Esophagus muscularis mucosa (tissue), 4 donors: ENCODE data around the gene NEB. TPM values are rescaled to one million over a fixed set of nuclear protein-coding genes. Genes with fewer than 3 reads are reported as not detected.
"Not testable (repeated sequence)": the region's sequence is repeated elsewhere in the genome, so short reads cannot be mapped to it uniquely, and the experiment has no call there.

ENCODE experiments used
- DNase-seq: peaks from one replicate; pipeline ENCODE4 v3.0.0-alpha.2; 2017; ENCODE audit errors: extremely low spot score
- H3K27ac ChIP-seq, 4 donors: fragments of 200-600 bp; sonication (generic); replicated peaks in 1 of 4; 1 replicate in 3 of 4; 2 replicates in 1 of 4; pipeline ENCODE4 v1.5.1; 2016 to 2019; ENCODE audit warnings: mild to moderate bottlenecking in 1 of 4
- H3K27me3 ChIP-seq, 4 donors: fragments of 200-600 bp; sonication (generic); one replicate each; pipeline versions ENCODE4 v1.5.1 to v1.6.0; 2016 to 2019
- H3K36me3 ChIP-seq, 4 donors: fragments of 200-600 bp; sonication (generic); one replicate each; pipeline ENCODE4 v1.5.1; 2016 to 2019
- H3K4me1 ChIP-seq, 4 donors: fragments of 200-600 bp; sonication (generic); one replicate each; pipeline ENCODE4 v1.5.1; 2016 to 2019
- H3K4me3 ChIP-seq, 4 donors: fragments of 200-600 bp; sonication (generic); 1 replicate in 2 of 4; 2 replicates in 2 of 4; pipeline ENCODE4 v1.5.1; 2016 to 2019; ENCODE audit warnings: mild to moderate bottlenecking in 4 of 4, moderate library complexity in 1 of 4
- H3K9me3 ChIP-seq, 4 donors: fragments of 200-600 bp; sonication (generic); 1 replicate in 3 of 4; 2 replicates in 1 of 4; pipeline ENCODE4 v1.5.1; 2016 to 2019
- CTCF ChIP-seq, 3 experiments: fragments of 200-600 bp in 2 of 3; fragments of 450-650 bp in 1 of 3; sonication (generic) in 2 of 3; IDR thresholded peaks; one replicate each; pipeline ENCODE4 v1.5.1; 2017 to 2019; ENCODE audit warnings: antibody characterized with exemption in 3 of 3, mild to moderate bottlenecking in 2 of 3, moderate library complexity in 1 of 3
- EP300 ChIP-seq: sonication (generic); formaldehyde crosslinking; IDR thresholded peaks from one replicate; pipeline ENCODE4 v1.6.1; 2017; ENCODE audit warnings: antibody characterized with exemption
- POLR2A ChIP-seq: fragments of 450-650 bp; IDR thresholded peaks from one replicate; pipeline ENCODE4 v1.6.1; 2017; ENCODE audit warnings: antibody characterized with exemption, moderate library complexity, mild to moderate bottlenecking, low read depth
- POLR2AphosphoS5 ChIP-seq, 2 donors: sonication (generic); formaldehyde crosslinking; IDR thresholded peaks; one replicate each; pipeline ENCODE4 v1.6.1; 2017; ENCODE audit warnings: antibody characterized with exemption in 2 of 2
- WGBS: methylation state at CpG from one replicate; pipeline ENCODE4 v1.1.5; 2018; 5-methylcytosine and 5-hydroxymethylcytosine counted together
- intact Hi-C: fragments of 100-400 bp; cut with DNase I; formaldehyde crosslinking; loops from one replicate; pipeline ENCODE4 v1.15.1; 2023
- total RNA-seq, 4 donors: library from RNA; depleted of rRNA; stranded (reverse); fragments of >200 nt; gene quantifications; one replicate each; pipeline versions ENCODE4 v1.1.0 to v1.2.1, GENCODE V29; 2016

Gene NEB
- total RNA-seq, 4 donors from 2014 or later, result 0.23 to 0.84 (median 0.54) TPM

DNA sequence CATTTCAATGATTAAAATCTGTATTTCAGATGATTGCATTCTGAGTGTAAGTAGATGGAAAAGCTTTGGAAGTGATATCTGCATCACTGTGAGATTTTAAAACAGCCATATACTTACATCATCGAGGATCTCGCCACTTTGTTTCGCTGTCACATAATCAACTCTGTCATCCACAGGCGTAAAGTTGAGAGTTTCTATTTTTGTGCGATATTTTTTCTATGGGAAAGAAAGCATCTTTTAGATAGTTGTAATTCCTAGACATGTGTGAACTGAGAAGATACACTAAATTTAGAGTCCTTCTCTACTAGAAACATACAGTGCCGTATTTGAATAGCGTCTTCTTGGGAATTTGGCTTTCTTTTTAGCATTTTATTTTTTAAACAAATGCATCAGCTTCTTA is 165.8 kb downstream of the NEB start:
- DNase-seq, result no peak
- H3K4me1 ChIP-seq, result peaks cover 0 to 2% (median 0%) of the 10 kb centered on the region in 4 donors
- no peak overlapping the region for H3K4me3 ChIP-seq
- intact Hi-C loops, result no loop called here
- H3K27ac ChIP-seq, result no peak overlapping the region
- TF ChIP-seq EP300 (no peak), POLR2A (no peak), CTCF (IDR thresholded peaks at IDR 0.05) (no peak), POLR2AphosphoS5 (IDR thresholded peaks at IDR 0.05) (no peak)
- no peaks in the 10 kb centered on the region for H3K9me3 ChIP-seq
- no peaks in the 10 kb centered on the region for H3K36me3 ChIP-seq
- WGBS, result 66% methylated on average over 7 of the region's 7 CpGs
- no peaks in the 10 kb centered on the region for H3K27me3 ChIP-seq

DNA sequence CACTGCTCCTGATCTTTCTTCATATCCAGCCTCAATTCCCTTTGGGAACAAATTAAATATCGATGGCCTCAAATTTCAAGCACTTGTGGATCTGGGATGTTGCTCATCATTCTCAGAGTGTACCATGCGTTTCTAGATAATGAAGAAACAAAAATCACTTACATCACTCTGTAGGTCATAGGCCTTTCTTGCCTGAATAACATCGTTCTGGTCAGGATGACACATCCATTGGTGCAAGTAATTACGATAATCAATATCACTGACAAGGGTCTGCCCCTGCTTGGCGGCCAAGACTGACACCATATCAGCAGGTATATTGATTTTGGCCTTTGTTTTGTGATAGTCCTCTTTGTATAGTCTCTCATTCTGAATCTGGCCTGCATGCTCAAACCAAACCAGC is 167.3 kb downstream of the NEB start:
- no peak overlapping the region for H3K4me3 ChIP-seq
- peaks cover 0 to 2% (median 0%) of the 10 kb centered on the region in 4 donors for H3K4me1 ChIP-seq
- WGBS, result 92% methylated on average over 5 of the region's 5 CpGs

GRCh38 chr2:151562398-151562797 is 171.9 kb downstream of the NEB start:
- no peaks in the 10 kb centered on the region for H3K27me3 ChIP-seq
- no peak overlapping the region for H3K4me3 ChIP-seq
- H3K9me3 ChIP-seq, result no peaks in the 10 kb centered on the region
- no peak for TF ChIP-seq EP300
- no peak overlapping the region for H3K27ac ChIP-seq
- H3K36me3 ChIP-seq, result no peaks in the 10 kb centered on the region
- 92% methylated on average over 8 of the region's 8 CpGs for WGBS
- intact Hi-C loops, result no loop called here
- H3K4me1 ChIP-seq, result peaks cover 7 to 18% (median 14%) of the 10 kb centered on the region in 4 donors
- no peak for DNase-seq

More for the DNA sequence above, 167.3 kb downstream of the NEB start:
- Histone ChIP-seq H3K27me3 (no peaks in the 10 kb centered on the region), H3K27ac (no peak overlapping the region), H3K36me3 (no peaks in the 10 kb centered on the region), H3K9me3 (no peaks in the 10 kb centered on the region)
- DNase-seq, result no peak
- no peak for TF ChIP-seq EP300
- TF ChIP-seq POLR2A, result no peak
- no peak for TF ChIP-seq CTCF (IDR thresholded peaks at IDR 0.05)
- intact Hi-C loops, result no loop called here

- Histone ChIP-seq H3K4me3 (no peak overlapping the region), H3K27me3 (no peaks in the 10 kb centered on the region), H3K27ac (peak overlapping the region; percentile 38 to 75 (median 52)), H3K4me1 (peaks cover 7 to 18% (median 14%) of the 10 kb centered on the region in 4 donors), H3K36me3 (no peaks in the 10 kb centered on the region), H3K9me3 (no peaks in the 10 kb centered on the region)
- peak; percentile 88 for DNase-seq
- intact Hi-C loops, result no loop called here
- no peak for TF ChIP-seq POLR2A
- peak; percentile 86 to 92 for TF ChIP-seq POLR2AphosphoS5 (IDR thresholded peaks at IDR 0.05)
- peak; percentile 87 for TF ChIP-seq EP300
- 11% methylated on average over 3 of the region's 3 CpGs for WGBS
Measured at GRCh38 chr2:151560289-151560688, 174.0 kb downstream of the NEB start.

- H3K4me3 ChIP-seq, H3K9me3 ChIP-seq, H3K36me3 ChIP-seq, H3K27me3 ChIP-seq, intact Hi-C loops, DNase-seq: not testable (repeated sequence)
- WGBS, result 98% methylated on average over 2 of the region's 2 CpGs
- Histone ChIP-seq H3K4me1 (peaks cover 7 to 18% (median 14%) of the 10 kb centered on the region in 4 donors), H3K27ac (peak overlapping the region in 3 of 4 donors; percentile 49 to 75 (median 54))
Measured at GRCh38 chr2:151559431-151559830, 174.8 kb downstream of the NEB start.

DNA sequence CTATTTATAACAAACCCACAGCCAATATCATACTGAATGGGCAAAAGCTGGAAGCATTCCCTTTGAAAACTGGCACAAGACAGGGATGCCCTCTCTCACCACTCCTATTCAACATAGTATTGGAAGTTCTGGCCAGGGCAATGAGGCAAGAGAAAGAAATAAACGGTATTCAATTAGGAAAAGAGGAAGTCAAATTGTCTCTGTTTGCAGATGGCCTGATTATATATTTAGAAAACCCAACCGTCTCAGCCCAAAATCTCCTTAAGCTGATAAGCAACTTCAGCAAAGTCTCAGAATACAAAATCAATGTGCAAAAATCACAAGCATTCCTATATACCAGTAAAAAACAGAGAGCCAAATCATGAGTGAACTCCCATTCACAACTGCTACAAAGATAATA is 176.4 kb downstream of the NEB start:
- H3K9me3 ChIP-seq, H3K27me3 ChIP-seq, DNase-seq, H3K4me3 ChIP-seq, H3K27ac ChIP-seq, intact Hi-C loops, H3K36me3 ChIP-seq: not testable (repeated sequence)
- peaks cover 7 to 18% (median 14%) of the 10 kb centered on the region in 4 donors for H3K4me1 ChIP-seq
- 61% methylated on average over 2 of the region's 2 CpGs for WGBS

DNA sequence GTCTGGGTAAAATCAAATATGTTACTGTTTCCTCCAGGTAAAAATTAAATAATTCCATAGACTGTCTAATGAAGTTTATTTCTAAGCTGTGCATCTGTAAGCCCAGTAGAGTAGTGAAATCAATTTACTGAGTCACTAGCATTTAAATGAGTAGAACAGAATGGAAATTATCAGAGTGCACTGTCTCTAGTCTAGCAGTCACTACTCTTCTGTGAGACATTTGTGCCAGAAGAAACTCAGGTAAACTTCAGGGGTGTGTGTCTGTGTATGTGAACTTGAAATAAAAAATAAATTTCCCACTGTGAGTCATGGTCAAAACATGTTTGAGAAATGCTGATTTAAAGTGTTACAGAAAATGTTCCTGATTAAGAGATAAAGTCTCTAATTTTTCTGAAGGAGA is 178.2 kb downstream of the NEB start:
- Histone ChIP-seq H3K4me1 (peaks cover 7 to 16% (median 13%) of the 10 kb centered on the region in 4 donors), H3K36me3 (no peaks in the 10 kb centered on the region), H3K27ac (no peak overlapping the region), H3K4me3 (no peak overlapping the region), H3K27me3 (no peaks in the 10 kb centered on the region), H3K9me3 (no peaks in the 10 kb centered on the region)
- no peak for TF ChIP-seq POLR2AphosphoS5 (IDR thresholded peaks at IDR 0.05)
- TF ChIP-seq CTCF (IDR thresholded peaks at IDR 0.05), result no peak
- TF ChIP-seq POLR2A, result no peak
- no peak for TF ChIP-seq EP300
- intact Hi-C loops, result no loop called here
- no peak for DNase-seq
